NCI-H1105 (cell line): ENCODE measurements around the gene NARF.
"Not testable (repeated sequence)": the region's sequence is repeated elsewhere in the genome, so short reads cannot be mapped to it uniquely, and the experiment has no call there.

ENCODE experiments used
- DNase-seq: peaks from one replicate; lab custom pipeline; 2025; lab: John Stamatoyannopoulos, UW

The NARF gene

DNA sequence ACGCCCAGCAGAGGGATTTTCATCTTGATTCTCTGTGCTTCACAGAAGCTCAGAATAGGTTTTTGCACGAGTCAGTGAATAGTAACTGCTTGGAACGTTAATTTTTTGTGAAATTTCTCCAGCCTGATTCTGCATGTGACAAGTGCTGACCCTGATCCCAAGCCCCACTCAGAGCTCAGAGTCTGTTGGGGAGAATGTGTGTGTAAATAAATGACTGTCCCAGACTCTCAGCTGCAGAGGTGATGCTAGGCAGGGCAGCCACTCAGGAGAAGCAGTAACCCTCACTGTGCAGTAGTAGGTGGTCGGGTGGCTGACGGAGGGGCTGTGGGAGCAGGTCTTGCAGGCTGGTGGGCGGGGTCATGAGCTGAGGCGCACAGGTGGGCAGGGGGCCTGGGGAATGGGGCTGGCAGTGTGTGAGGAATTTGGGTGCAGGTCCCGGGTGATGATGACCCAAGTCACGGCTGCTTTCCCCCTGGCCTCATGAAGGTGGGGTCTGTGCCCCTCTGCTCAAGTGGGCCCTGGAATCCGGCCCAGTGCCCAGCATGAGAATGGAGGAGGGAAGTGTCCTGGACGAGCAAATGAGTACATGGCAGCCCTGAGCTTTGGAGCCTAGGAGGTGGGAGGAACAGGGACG, 44.7 kb downstream of the NARF start:
- DNase-seq: no peak

DNA sequence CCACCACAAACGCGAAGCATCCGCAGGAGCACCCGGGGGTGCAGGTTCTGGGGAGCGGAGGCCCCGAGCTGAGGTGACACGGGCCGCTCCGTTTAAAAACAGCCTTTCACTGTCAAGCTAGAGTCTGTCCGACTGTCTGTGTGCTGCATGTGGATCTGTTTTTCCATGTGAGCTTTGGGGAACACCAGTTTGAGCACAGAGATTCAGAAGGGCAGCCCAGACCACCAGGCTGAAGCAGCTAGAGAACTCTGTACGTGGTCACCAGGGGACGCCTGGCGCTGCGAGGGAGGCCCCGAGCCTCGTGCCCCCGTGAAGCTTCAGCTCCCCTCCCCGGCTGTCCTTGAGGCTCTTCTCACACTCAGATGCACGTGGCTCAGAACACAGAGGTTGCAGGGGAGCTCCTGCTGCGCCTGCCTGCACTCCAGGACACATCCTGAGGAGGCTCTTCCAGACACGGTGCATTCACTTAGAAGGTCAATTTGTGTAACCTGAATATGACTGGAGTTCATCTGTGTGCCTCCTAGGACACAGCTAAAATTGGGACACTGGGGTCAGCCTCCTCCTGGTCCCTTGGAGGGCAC, 45.3 kb downstream of the NARF start:
- DNase-seq: no peak

DNA sequence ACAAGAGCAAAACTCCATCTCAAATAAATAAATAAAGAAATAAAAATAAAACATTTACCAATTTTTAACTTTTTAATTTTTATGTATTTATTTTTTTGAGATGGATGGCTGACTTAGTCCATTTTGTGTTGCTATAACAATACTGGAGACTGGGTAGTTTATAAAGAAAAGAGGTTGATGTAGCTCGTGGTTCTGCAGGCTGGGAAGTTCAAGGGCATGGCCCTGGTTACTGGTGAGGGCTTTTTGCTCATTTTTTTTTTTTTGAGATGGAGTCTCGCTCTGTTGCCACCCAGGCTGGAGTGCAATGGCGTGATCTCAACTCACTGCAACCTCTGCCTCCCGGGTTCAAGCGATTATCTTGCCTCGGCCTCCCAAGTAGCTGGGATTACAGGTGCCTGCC, 46.8 kb downstream of the NARF start:
- no peak for DNase-seq

DNA sequence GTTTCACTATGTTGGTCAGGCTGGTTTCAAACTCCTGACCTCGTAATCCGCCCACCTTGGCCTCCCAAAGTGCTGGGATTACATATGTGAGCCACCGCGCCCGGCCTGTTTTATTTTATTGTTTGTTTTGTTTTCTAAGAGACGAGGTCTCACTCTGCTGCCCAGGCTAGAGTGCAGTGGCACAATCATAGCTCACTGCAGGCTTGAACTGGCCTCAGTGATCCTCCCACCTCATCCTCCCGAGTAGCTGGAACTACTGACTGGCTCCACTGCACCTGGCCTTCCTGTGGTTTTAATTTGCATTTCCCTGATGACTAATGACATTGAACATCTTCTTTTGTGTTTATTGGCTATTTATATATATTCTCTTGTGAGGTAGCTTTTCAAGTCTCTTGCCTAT, 47.9 kb downstream of the NARF start:
- not testable (repeated sequence) for DNase-seq

DNA sequence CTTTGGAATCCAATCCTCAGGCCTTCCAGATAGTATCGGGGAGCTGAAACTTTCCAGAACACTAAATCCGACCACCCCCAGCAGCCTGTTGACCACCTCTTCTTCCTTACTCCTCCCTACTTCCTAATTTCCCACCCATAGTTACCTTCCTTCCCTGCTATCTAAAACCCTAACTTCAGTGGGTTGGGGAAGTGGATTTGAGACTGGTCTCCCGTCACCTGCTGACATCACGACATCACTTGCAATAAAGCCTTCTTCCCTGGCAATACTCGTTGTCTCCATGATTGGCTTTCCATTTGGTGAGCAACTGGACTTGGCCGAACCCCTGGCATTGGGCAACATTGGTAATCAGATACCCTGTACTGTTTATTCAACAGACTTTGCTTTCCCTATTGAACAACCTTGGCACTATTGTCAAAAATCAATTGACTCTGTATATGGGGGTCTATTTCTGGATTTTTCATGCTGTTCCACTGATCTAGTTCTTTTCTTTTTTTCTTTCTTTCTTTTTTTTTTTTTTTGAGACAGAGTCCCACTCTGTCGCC, 49.2 kb downstream of the NARF start:
- DNase-seq: no peak

DNA sequence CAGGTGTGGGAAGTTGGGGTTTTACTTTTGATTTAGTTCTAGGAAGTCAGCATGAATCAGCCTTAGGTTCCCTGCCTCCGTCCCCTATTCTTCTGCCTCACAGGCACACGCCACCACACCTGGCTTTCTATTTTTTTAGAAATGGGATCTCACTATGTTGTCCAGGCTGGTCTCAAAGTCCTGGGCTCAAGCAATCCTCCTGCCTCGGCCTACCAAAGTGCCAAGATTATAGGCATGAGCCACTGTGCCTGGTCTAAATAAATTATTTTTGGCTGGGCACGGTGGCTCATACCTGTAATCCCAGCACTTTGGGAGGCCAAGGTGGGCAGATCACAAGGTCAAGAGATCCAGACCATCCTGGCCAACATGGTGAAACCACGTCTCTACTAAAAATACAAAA, 53.1 kb downstream of the NARF start:
- not testable (repeated sequence) for DNase-seq

DNA sequence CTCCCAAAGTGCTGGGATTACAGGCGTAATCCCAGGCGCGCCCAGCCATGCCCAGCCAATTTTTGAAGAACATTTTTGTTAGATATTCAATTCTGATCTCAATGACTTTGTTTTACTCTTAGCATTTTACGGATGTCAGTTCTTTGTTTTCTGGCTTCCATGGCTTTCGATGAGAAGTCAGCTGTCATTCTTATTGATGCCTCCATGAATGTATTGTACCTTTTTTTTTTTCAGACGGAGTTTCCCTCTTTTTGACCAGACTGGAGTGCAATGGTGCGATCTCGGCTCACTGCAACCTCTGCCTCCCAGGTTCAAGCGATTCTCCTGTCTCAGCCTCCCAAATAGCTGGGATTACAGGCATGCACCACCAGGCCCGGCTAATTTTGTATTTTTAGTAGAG, 55.3 kb downstream of the NARF start:
- not testable (repeated sequence) for DNase-seq

DNA sequence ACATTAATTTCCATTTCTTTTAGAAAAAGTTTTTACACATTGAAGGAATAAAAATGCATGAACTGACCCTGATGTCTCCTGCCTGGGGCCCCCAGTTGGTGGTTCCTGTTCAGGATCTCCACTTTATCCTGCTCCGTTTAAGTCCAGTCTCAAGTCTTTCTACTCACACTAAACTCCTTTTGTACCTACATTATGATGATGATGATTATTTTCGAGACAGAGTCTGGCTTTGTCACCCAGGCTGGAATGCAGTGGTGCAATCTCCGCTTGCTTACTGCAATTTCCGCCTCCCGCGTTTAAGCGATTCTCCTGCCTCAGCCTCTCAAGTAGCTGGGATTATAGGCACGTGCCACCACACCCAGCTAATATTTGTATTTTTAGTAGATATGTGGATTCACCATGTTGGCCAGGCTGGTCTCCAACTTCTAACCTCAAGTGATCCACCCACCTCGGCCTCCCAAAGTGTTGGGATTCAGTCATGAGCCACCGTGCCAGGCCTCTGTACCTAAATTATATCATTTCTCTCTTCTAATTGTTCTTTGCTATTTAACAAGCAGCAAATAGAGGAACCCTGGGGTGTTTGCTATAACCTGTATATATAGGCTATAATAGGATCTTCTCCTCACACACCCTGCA, 58.8 kb downstream of the NARF start:
- no peak for DNase-seq

DNA sequence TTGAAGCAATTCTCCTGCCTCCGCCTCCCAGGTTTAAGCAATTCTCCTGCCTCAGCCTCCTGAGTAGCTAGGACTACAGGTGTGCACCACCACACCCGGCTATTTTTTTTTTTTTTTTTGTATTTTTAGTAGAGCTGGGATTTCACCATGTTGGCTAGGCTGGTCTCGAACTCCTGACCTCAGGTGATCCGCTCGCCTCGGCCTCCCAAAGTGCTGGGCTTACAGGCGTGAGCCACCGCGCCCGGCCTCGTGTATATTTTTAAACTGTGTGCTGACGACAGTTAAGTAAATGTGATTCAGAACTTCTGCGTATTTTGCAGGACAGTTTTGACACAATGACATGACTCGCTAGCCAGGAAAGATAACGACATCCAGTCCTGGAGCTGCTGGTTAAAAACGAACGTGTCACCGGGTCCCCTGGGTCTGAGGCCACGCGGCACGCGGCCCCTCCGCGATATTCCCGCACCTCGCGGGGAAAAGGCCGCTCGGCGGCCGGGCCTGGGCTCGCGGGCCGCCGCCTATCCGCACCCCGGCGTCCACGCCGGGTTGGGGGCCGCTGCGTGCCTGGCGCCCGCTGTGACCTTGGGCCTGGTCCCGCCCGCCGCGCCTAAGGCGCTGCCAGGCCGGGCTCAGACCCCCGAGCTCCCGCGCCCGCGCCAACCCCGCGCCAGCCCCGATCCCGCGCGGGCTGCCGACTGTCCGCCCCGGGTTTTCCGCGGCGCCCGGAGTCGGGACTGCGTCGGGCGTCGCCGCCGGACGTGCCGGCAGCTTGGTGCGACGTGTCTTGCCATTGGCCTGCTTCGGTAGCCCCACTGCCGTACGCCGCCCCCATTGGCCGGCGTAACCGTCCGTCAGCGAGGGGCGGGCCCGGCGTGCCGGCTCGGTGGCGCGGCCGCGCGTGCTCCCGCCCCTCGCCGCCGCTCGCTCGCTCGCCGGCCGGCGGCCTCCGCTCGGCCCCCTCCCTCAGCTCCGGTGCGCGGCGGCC, 60.6 kb downstream of the NARF start, which contains the start of gene FOXK2:
Gene FOXK2 (plus strand): TSS at position 907 of the 985 bp plus-strand sequence. CDS start 157 bp downstream, outside the sequence.
- peak; percentile 86 for DNase-seq

DNA sequence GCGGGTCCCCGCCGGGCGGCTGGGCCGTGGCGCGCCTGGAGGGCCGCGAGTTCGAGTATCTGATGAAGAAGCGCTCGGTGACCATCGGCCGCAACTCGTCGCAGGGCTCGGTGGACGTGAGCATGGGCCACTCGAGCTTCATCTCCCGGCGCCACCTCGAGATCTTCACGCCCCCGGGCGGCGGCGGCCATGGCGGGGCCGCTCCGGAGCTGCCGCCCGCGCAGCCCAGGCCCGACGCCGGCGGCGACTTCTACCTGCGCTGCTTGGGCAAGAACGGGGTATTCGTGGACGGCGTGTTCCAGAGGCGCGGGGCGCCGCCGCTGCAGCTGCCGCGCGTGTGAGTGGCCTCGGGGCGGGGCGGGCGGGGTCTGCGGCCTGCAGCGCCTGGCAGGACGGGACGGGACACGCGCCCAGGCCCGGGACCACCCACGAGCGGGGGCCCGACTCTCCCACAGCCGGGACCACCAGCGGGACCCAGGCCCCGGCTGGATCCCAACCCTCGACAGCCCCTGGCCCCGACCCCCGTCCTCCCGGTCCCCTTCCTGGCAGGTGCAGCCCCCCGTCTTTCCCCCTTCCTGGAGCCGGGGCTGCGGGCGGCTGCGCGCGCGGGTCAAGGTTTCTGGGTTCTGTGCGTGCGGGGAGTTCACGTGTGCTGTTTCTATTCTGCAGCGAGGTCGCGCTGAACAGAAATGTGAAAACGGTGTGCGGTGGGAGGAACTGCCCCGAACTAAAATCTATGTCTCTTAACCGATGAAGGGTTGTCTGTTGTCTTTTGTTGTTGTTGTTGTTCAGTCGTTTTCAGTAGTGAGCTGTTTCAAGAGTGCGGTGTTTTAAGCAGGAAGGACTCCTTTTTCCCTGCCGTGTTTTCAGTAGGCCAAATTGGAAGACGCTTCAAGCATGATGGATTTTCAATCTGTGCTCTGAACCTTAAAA, 61.7 kb downstream of the NARF start:
- DNase-seq: no peak

DNA sequence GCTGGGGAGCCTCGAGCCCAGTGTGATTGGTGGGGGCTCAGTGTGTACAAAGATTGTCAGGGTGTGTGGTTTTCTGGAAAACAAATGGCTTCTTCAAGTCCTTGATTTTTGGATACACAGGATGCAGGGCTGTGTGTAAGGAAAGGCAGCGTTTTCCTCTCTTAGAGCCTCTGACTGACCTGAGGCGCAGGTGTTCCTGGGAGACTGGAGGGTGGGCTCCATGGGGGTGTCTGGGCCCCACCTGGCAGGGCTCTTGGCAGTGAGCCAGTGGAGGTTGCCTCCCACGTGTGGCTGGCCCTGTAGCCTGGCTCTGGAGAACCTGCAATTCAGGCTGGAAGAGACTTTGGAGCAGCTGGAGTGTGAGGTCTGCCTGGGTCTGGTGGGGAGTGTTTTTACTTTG, 66.0 kb downstream of the NARF start:
- DNase-seq: peak; percentile 89

DNA sequence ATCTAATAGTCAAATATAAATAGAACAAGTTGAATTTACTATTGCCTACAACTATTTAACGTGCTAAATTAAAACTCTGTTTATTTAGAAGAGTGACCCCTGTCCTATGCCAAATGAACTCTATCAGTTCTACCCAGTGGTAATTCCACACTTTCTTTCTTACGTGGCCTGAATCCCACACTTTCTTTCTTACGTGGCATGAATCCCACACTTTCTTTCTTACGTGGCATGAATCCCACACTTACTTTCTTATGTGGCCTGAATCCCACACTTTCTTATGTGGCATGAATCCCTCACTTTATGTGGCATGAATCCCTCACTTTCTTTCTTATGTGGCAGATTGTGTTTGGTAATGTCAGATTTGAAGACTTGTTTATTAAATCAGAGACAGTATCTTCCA, 67.2 kb downstream of the NARF start:
- DNase-seq: no peak

DNA sequence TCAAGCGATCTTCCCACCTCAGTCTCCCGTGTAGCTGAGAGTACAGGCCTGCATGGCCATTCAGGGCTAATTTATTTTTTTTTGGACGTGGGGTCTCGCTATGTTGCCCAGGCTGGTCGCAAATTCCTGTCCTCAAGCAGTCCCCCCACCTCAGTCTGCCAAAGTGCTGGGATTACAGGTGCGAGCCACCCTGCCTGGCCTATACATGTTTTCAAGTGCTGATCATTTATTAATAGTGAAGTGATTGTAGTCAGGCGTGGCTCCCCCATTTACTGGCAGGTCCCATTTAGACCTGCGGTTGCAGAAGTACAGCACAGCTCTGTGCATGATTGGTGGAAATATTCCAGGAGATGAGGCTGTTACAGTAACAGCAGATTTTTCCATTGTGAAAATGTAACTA, 69.4 kb downstream of the NARF start:
- no peak for DNase-seq

DNA sequence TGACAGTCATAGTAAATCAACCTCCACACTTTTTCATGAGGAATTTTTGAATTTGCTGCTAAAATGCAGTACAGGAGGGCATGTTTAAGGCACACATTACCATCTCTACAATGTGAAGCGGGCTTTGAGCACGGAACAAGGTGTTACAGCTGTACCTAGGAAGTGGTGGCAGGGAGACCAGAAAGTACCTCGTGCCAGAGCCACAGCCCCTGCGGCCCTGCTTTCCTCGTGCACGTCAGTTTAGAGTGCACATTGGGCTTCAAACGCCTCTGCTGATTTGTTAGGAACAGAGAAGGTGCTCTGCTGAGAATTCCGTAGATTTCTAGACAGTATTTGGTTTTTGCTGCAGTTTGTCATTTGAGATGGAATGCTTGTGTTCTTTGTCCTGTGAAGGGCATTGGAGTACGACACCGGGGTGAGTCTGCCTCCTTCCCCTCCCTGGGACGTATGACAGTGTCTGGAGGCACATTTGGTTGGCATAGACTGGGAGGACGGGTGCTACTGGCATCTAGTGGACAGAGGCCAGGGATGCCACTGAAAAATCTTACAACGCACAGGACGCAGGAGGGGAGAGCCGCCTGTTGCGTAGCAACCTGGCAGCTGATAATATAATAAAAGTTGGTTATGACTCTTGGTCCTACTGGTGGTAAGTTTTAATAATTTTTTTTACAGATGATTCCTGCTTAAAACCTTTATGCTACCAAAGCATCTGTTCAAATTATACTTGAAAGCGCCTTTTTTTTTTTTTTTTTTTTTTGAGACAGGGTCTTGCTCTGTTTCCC, 70.1 kb downstream of the NARF start:
- DNase-seq: no peak

DNA sequence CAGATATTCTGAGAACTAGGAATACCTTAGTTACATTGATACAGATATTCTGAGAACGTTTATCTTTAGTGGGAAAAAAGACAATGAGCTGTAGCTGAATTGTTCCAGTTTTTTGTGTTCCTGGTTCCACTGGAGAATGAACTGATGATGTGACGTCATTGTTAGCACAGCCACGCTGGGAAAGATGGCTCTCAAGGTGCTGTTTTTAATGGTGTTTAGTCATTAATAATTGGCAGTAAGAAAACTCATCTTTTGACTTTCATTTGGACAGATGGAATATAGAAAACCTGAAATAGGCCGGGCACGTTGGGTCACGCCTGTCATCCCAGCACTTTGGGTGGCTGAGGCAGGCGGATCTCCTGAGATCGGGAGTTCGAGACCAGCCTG, 71.4 kb downstream of the NARF start:
- no peak for DNase-seq

DNA sequence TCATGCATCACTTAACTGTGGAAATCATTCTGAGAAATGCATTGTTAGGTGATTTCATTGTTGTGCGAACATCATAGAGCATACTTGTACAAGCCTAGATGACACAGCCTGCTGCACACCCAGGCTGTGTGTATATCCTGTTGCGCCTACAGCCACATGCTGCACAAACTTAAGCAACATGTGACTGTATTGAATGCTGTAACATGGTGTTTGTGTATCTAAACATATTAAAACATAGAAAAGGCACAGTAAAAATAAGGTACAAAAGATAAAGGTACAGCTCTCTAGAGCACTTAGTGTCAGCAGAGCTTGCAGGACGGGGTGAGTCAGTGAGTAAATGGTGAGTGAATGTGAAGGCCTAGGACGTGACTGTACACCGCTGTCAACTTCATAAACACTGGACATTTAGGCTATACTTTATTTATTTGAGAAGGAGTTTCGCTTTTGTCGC, 72.9 kb downstream of the NARF start:
- DNase-seq: no peak

DNA sequence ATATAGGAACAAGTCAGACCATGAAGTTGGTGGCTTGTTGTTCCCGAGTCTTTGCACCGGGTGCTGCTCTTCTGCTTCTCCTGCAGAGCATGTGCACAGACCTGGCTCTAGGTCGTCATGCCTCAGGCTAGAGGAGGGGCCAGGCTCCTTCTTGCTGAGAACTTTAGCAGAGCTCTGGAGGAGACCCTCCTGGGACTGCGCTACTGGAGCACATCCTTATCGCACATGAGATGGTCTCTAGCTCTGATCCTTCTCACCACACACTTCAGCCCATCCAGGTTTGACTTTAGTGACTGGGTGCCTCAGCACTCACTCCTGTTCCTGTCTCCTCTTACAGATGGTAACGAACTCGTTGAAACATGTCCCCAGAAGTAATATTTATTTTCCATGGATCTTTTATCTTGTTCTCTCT, 75.9 kb downstream of the NARF start:
- no peak for DNase-seq

DNA sequence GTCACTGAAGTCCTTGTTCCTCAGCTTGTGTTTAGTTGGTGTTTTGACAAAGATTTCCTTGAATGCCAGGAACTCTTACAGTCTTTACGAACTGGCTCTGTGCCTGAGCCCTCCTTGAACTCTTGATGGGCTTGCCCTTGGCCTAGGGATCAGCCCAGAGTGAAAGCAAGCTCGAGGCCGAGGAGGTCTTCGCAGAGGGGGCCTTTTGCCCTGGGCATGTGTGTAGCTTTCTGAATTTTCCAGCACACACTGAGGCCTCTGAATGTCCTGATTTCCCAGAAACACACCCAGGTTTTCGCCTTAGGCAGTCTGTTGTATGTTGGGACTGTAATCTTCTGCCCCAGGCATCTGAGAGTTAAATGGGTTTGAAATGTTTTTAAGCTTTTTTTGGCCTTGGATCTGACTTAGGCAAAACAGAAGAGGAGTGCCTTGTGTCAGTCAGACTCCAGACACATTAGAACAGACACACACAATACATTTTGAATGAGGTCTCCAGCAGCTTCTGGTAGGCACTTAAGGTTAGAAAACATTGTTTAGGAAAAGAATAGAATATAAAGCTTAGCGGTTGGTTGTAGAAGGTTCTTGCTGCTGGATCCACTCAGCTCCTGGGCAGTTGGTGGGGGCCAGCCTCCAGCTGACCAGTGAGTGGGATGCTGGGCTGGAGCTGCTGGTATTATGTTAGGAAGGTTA, 78.1 kb downstream of the NARF start:
- no peak for DNase-seq

DNA sequence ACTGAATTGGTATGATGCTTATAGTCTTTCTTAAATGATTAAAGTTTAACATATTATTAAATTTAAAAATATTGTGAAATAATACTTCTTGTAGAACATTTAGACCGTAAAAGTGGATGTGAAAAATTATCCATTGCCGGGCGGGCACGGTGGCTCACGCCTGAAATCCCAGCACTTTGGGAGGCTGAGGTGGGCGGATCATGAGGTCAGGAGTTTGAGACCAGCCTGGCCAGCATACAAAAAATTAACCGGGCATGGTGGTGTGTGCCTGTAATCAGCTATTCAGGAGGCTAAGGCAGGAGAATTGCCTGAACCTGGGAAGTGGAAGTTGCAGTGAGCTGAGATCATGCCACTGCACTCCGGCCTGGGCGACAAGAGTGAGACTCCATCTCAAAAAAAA, 78.7 kb downstream of the NARF start:
- DNase-seq: not testable (repeated sequence)
